H54 (cell line): ENCODE results near the gene UIMC1.

Experiments
- DNase-seq: peaks from one replicate; pipeline ENCODE4 v3.0.0; 2011; ENCODE audit warnings: low spot score, mixed read lengths; ENCODE audit not compliant: insufficient read length
- FAIRE-seq: peaks from 3 replicates; lab custom pipeline; 2011; peaks lifted over from hg19 to GRCh38; lab: Jason Lieb, UNC
- POLR2A ChIP-seq: IDR thresholded peaks from 2 replicates; pipeline ENCODE4 v1.6.1; 2011; ENCODE audit warnings: low read depth, mild to moderate bottlenecking, low read length

The UIMC1 gene

DNA sequence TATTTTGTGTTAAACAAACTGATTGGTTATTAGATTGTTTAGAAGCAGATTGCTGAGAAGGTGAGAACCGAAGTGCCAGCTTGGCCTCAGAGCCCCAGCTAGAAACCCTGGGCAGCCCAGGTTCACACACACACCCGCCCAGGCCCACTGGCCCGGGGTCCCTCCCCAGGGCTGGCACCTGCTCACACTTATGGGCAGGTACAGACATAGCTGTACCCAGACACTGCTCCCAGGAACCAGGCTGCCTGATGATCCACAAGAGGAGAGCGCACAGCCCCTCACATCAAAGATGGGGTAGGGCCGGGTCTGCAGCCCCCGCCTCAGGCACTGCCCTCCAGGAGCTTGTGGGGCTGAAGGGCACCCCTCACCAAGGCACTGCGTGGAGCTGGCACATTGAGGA, 140.6 kb downstream of the UIMC1 start:
- TF ChIP-seq POLR2A: no peak
- DNase-seq: no peak
- no peak for FAIRE-seq

DNA sequence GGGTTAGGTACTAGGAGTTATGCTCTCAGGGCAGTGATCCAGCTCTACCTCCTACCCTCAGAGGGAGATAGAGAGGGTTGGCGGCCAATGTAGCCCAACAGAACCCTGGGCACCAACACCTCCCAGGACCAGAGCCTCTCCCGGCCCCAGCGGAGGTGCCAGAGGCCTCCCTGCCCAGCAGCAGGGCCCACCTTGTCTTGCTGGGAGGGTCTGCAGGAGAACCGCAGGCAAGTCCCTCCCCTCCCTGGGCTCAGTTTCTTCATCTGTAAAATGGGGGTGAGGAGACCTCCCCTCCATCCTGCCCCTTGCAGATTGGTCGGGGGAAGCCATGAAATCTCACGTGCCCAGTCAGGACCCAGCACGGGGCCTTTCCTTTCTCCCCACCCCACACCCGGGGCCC, 141.8 kb downstream of the UIMC1 start:
- TF ChIP-seq POLR2A: no peak
- DNase-seq (no peak), FAIRE-seq (no peak)

DNA sequence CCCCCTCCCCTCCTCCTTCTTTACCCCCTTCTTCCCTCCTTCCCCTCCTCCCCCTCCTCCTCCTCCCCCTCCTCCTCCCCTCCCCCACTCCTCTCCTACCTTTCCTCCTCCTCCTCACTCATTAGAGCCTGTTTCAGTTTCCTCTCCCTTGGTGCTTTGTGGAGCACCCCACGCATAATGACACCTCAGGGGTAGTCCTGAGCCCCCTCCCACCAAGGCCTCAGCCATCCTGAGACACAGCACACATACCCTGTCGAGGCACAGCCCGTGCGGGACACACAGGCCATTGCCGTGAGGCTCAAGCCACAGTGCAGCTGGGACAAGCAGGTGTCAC, 142.8 kb downstream of the UIMC1 start:
- TF ChIP-seq POLR2A: no peak
- no peak for DNase-seq
- FAIRE-seq: no peak

DNA sequence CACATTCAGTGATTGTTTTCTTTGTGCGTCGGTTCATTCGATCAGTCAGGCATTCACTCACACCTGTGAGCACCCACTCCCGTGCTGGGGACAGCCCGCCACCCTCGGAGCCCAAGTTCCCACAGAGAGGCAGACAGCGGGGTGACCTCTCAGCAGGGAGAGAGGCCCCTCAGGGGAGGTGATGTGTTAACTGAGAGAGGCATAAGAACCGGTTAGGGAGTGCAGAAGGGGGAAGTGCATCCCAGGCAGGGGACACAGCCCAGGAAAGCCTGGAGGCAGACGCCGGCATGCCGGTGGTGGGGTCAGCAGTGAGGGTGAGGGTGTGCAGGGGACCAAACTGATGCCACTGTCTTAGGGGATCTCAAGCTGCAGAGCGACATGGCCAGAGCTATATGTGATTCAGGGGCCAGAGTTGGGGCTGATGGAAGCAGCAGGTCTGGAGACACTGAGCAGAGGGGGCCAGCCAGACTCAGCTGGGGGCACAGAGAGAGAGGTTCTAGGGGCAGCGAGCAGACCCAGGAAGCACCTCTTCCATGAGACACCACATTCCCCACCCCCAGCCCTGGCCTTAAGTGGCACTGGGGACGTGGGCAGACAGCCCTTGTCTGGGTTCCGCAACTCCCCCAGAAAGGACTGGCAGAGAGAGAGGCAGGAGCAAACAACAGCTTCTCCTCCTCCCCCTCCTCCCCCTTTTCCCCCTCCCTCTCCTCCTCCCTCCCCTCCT, 143.4 kb downstream of the UIMC1 start:
- TF ChIP-seq POLR2A: no peak
- FAIRE-seq (no peak), DNase-seq (no peak)

DNA sequence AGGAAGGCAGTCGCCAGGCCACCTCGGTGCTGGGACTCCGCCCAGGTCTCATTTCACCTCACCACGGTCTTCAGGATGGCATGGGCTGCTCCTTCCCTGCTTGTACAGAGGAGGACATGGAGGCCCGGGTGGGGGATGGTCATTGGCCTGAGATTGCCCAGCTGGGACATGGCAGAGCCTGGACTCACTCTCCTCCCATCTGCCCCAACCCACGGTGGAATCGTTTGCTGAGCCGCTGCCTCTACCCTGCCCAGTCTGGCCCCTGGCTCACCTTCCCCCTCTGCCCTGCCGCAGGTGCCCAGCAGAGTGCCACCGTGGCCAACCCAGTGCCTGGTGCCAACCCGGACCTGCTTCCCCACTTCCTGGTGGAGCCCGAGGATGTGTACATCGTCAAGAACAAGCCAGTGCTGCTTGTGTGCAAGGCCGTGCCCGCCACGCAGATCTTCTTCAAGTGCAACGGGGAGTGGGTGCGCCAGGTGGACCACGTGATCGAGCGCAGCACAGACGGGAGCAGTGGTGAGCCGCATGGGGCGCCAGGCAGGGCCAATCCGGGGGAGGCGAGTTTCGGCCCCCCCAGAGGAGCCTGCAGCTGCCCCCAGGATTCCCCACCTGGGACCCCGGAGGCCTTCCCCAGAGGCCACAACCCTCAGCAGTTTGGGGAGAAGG, 144.1 kb downstream of the UIMC1 start:
- no peak for DNase-seq
- TF ChIP-seq POLR2A: no peak
- FAIRE-seq: no peak

DNA sequence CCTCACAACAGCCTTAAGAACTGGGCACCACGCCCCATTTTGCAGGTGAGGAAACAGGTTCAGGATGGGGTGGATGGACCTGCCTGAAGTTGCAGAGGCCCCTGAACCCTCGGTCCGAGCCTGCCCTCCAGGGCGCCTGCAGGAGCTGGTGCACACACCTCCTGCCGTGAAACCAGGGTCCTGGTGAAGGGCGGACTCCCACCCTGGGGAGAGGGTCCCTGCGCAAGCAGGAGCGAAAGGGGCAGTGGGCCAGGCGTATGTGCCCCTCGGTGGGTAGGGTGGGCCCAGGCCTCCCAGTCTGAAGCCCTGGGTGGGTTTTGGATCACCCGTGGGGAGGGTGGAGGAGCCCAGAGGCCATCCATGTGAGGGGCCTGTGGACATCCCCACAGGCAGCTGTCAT, 145.3 kb downstream of the UIMC1 start:
- FAIRE-seq (no peak), DNase-seq (no peak)
- TF ChIP-seq POLR2A: no peak

DNA sequence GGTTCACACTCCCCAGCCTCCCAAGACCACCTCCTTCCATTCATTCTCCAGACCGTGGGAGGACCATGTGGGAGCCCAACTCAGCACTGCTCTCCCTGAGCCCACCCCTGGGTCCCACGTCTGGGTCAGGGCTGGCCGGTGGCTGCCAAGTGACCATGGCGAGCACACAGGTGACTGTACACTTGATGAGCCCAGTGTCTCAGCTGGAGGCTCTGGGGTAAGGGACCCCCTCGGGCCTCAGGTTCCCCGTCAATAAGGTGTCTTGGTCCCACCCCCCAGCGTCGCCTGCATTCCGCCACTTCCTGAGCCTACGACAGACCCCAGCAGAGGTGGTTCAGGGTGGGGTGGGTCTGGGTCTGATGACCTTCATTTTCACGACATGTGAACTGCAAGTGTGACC, 146.2 kb downstream of the UIMC1 start:
- FAIRE-seq (no peak), DNase-seq (no peak)
- TF ChIP-seq POLR2A: no peak

DNA sequence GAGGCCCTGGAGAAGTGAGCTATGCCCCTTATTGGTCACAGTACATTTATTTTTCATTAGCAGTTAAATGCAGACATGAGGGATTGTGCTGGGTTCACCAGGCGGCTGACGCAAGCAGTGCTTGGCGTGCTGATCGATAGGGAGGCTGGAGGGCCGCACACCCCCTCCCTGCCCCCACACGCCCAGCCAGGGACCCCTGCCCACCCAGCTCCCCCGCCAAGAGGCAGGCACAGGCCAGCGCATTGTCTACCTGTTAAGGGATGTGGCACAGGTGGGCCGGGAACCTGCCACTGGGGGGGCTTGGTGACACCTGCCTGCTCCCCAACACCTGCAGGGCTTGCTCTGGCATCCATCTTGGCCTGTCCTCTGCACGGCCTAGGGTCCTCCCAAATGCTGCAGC, 146.7 kb downstream of the UIMC1 start:
- FAIRE-seq: no peak
- no peak for DNase-seq
- no peak for TF ChIP-seq POLR2A

DNA sequence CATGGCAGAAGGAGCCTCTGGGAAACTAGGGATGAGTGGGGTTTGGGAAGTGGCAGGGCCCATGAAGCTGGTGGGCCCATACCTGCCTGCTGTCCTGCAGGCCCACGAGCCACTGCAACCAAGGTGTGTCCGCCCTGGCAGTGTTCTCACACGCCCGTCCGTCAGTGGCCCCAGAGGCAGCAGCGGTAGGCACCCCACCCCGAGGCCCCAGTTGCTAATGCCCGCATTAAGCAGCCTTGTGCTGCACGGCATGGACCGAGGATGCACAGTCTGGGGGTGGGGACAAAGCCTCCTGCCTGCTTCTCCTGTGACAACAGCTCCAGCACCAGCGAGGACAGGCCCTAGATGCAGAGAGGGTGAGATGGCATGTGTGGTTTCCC, 148.7 kb downstream of the UIMC1 start:
- DNase-seq: no peak
- FAIRE-seq: no peak
- no peak for TF ChIP-seq POLR2A

DNA sequence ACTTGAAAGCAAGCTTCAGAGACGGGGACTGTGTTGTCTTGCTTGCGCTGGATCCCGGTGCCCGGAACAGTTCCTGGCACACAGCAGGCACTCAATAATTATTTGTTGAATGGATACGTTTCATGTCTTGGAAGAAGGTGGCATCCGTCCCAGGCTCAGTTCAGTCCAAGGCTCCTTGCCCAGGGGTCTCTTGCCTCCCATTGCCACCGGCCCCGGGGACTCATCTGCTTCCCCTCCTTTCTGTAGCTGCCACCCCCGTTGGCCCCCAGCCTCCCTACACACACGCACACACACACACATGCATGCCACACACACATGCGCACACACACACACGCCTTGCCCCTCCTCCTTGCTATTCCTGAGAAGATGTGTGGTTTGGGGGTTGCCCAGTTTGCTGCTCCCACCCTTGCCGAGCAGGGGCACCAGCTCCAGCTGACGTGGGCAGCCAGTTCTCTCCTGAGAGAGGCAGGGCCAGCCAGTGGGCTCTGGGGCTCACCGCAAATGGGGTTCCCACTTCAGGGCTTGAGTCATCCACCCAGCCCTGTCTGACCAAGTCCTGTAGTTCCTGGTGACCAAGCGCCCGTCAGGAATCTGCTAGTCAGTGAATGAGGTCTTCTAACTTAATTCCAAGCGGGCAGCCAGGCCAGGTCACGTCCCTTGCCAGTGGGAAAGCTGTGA, 149.2 kb downstream of the UIMC1 start:
- DNase-seq: no peak
- FAIRE-seq: no peak
- no peak for TF ChIP-seq POLR2A

DNA sequence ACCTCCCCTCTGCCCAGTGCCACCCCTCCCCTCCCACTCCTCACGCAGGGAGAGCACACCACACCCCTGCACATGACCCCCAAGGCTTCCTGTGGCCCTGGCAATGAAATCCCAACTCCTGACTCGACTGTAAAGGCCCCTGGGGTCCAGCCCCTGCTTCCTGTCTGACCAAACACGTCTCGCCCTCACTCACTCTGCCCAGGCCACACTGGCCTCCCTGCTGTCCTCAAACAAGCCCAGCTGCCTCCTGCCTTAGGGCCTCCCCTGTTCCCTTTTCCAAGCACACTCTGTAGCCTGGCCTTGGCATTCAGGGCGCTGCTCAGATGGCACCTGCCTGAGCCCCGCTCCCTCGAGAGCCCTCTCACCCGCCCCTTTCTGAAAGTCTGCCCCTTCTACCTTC, 149.8 kb downstream of the UIMC1 start:
- no peak for FAIRE-seq
- no peak for TF ChIP-seq POLR2A
- no peak for DNase-seq

DNA sequence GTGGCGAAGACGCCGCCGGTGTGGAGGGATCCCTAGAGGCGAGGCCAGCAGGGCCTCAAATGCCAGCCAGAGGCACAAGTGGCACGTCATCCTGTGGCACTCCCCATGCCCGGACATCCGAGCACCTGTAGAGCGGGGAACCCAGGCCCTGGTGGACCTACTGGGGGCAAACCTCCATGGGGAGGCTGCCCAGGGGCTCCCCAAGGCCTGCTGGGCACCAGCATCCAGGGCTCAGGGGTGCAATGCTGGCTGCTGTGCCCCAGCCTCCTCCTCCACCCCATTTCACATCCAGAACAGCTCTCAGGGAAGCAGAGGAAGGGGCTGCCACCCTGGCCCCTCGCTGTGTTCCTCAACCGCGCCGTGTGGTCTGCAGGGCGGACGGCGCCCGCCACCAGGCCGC, 151.0 kb downstream of the UIMC1 start:
- no peak for TF ChIP-seq POLR2A
- FAIRE-seq (no peak), DNase-seq (no peak)
